Esophagus muscularis mucosa (tissue), 4 donors: ENCODE results near the gene NUMA1.

Experiments
- EP300 ChIP-seq: sonication (generic); formaldehyde crosslinking; IDR thresholded peaks from one replicate; pipeline ENCODE4 v1.6.1; 2017; ENCODE audit warnings: antibody characterized with exemption
- POLR2A ChIP-seq: fragments of 450-650 bp; IDR thresholded peaks from one replicate; pipeline ENCODE4 v1.6.1; 2017; ENCODE audit warnings: antibody characterized with exemption, moderate library complexity, mild to moderate bottlenecking, low read depth
- POLR2AphosphoS5 ChIP-seq, 2 donors: sonication (generic); formaldehyde crosslinking; IDR thresholded peaks; one replicate each; pipeline ENCODE4 v1.6.1; 2017; ENCODE audit warnings: antibody characterized with exemption in 2 of 2
- TF ChIP-seq, protein P1 (sequence below), 3 experiments: fragments of 200-600 bp in 2 of 3; fragments of 450-650 bp in 1 of 3; sonication (generic) in 2 of 3; IDR thresholded peaks; one replicate each; pipeline ENCODE4 v1.5.1; 2017 to 2019; ENCODE audit warnings: antibody characterized with exemption in 3 of 3, mild to moderate bottlenecking in 2 of 3, moderate library complexity in 1 of 3

- TF ChIP-seq, protein P1, sequence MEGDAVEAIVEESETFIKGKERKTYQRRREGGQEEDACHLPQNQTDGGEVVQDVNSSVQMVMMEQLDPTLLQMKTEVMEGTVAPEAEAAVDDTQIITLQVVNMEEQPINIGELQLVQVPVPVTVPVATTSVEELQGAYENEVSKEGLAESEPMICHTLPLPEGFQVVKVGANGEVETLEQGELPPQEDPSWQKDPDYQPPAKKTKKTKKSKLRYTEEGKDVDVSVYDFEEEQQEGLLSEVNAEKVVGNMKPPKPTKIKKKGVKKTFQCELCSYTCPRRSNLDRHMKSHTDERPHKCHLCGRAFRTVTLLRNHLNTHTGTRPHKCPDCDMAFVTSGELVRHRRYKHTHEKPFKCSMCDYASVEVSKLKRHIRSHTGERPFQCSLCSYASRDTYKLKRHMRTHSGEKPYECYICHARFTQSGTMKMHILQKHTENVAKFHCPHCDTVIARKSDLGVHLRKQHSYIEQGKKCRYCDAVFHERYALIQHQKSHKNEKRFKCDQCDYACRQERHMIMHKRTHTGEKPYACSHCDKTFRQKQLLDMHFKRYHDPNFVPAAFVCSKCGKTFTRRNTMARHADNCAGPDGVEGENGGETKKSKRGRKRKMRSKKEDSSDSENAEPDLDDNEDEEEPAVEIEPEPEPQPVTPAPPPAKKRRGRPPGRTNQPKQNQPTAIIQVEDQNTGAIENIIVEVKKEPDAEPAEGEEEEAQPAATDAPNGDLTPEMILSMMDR (IDR thresholded peaks at IDR 0.05) = no peak
- TF ChIP-seq POLR2A (no peak), EP300 (no peak), POLR2AphosphoS5 (IDR thresholded peaks at IDR 0.05) (no peak)
These were observed 40.6 kb upstream of the NUMA1 start for GRCh38 chr11:72120930-72121329.
